Mesenteric fat pad (tissue), 1 donor: ENCODE results near the gene KLF2. TPM values are rescaled to one million over a fixed set of nuclear protein-coding genes. Genes with fewer than 3 reads are reported as not detected.

ENCODE experiments used
- DNase-seq: peaks from one replicate; pipeline ENCODE4 v3.0.0-alpha.2; 2020; ENCODE audit warnings: low spot score
- total RNA-seq: library from RNA; stranded (reverse); fragmentation: NEBNext Ultra II Directional; extraction: Animal tissue kit (Norgen Biotek cat#: 25700); gene quantifications from one replicate; pipeline ENCODE4 v1.2.1, GENCODE V29; 2021
- donor health status: DM: yes; HTN: yes; CAD: no.

The KLF2 gene
- total RNA-seq, 1 donor from 2014 or later, result 228 TPM

GRCh38 chr19:16363133-16363851 is 38.7 kb downstream of the KLF2 start:
- no peak for DNase-seq

- DNase-seq, result no peak
Measured at GRCh38 chr19:16363852-16364230, 39.2 kb downstream of the KLF2 start.

- DNase-seq, result no peak
Measured at GRCh38 chr19:16364231-16364865, 39.7 kb downstream of the KLF2 start.

GRCh38 chr19:16365300-16365996 is 40.8 kb downstream of the KLF2 start:
- no peak for DNase-seq

GRCh38 chr19:16366056-16366432 is 41.4 kb downstream of the KLF2 start:
- no peak for DNase-seq

- no peak for DNase-seq
Measured at GRCh38 chr19:16366433-16367260, 42.0 kb downstream of the KLF2 start.

GRCh38 chr19:16367261-16367683 is 42.6 kb downstream of the KLF2 start:
- DNase-seq, result no peak

GRCh38 chr19:16368385-16369305 is 44.0 kb downstream of the KLF2 start:
- no peak for DNase-seq

GRCh38 chr19:16369306-16369663 is 44.7 kb downstream of the KLF2 start:
- DNase-seq, result no peak

- DNase-seq, result no peak
Measured at GRCh38 chr19:16369664-16370576, 45.3 kb downstream of the KLF2 start.

GRCh38 chr19:16370641-16371391 is 46.2 kb downstream of the KLF2 start:
- DNase-seq, result no peak

- no peak for DNase-seq
Measured at GRCh38 chr19:16371540-16371986, 46.9 kb downstream of the KLF2 start.

GRCh38 chr19:16372065-16372915 is 47.7 kb downstream of the KLF2 start:
- DNase-seq, result no peak

GRCh38 chr19:16373079-16373478 is 48.5 kb downstream of the KLF2 start:
- no peak for DNase-seq

- no peak for DNase-seq
Measured at GRCh38 chr19:16373532-16373931, 48.9 kb downstream of the KLF2 start.

- DNase-seq, result no peak
Measured at GRCh38 chr19:16373989-16374388, 49.4 kb downstream of the KLF2 start.

GRCh38 chr19:16374436-16374835 is 49.8 kb downstream of the KLF2 start:
- no peak for DNase-seq
